Spinal cord (tissue), 10 donors: ENCODE data around the gene SV2C. TPM values are rescaled to one million over a fixed set of nuclear protein-coding genes. Genes with fewer than 3 reads are reported as not detected.

ENCODE experiments used
- DNase-seq, 6 donors: peaks; one replicate each; pipeline versions ENCODE4 v3.0.0 to v3.0.0-alpha.2; 2013 to 2015; ENCODE audit warnings: low spot score in 6 of 6, low read depth in 4 of 6
- H3K27ac ChIP-seq: one replicate; pipeline ENCODE4 v1.5.1; 2013; ENCODE audit warnings: low read depth, low read length, control low read depth
- H3K27me3 ChIP-seq: one replicate; pipeline ENCODE4 v1.6.1; 2013; ENCODE audit warnings: low read length; ENCODE audit not compliant: control insufficient read depth, insufficient read depth
- H3K36me3 ChIP-seq: one replicate; pipeline ENCODE4 v1.6.1; 2013; ENCODE audit warnings: low read length; ENCODE audit not compliant: control insufficient read depth, insufficient read depth
- H3K4me1 ChIP-seq: one replicate; pipeline ENCODE4 v1.6.1; 2013; ENCODE audit warnings: low read length; ENCODE audit not compliant: control insufficient read depth, insufficient read depth
- H3K4me3 ChIP-seq: one replicate; pipeline ENCODE4 v1.5.1; 2013; ENCODE audit warnings: low read depth, low read length, control low read depth
- H3K9me3 ChIP-seq: one replicate; pipeline ENCODE4 v1.6.1; 2013; ENCODE audit warnings: low read length; ENCODE audit not compliant: control insufficient read depth, insufficient read depth
- WGBS: methylation state at CpG from one replicate; pipeline ENCODE4 v1.1.5; 2013; ENCODE audit warnings: missing lambda C conversion rate; ENCODE audit not compliant: insufficient coverage; 5-methylcytosine and 5-hydroxymethylcytosine counted together
- polyA plus RNA-seq, 2 donors: library from polyadenylated mRNA; unstranded; fragments of 120-200 nt; gene quantifications; one replicate each; pipeline ENCODE4 v1.2.1, GENCODE V29; 2013; ENCODE audit not compliant: insufficient read length in 2 of 2
- total RNA-seq, 2 donors: library from RNA; depleted of rRNA in 1 of 2; stranded (reverse); fragments of 120-200 nt in 1 of 2; fragments of >200 nt in 1 of 2; gene quantifications; one replicate each; pipeline versions ENCODE4 v1.2.3 to v1.2.4, GENCODE V29; 2013 to 2014
- donor health status: healthy.

The SV2C gene
- total and polyA plus RNA-seq, 4 donors: 16.2 to 66.7 (median 40.2) TPM

DNA sequence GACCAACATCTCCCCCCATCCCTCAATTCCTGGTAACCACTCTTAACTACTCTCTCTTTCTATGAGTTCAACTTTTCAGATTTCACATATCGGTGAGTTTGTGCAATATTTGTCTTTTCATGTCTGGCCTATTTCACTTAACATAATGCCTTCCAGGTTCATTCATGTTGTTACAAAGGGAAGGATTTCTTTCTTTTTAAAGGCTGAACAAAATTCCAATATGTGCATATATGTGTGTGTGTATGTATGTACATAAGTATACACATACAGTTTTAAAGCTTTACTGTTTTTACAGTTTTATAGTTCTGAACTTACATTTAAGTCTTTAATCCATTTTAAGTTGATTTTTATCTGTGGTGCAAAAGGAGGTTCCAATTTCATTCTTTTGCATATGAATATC lies 130.7 kb downstream of the SV2C start:
- peaks cover 2% of the 10 kb centered on the region for H3K4me1 ChIP-seq
- no peak overlapping the region for H3K4me3 ChIP-seq
- no peaks in the 10 kb centered on the region for H3K36me3 ChIP-seq
- WGBS: no CpG with 5 or more reads among the region's 1 CpG
- no peak overlapping the region for H3K27ac ChIP-seq
- no peak for DNase-seq
- H3K9me3 ChIP-seq: no peaks in the 10 kb centered on the region
- H3K27me3 ChIP-seq: no peaks in the 10 kb centered on the region

DNA sequence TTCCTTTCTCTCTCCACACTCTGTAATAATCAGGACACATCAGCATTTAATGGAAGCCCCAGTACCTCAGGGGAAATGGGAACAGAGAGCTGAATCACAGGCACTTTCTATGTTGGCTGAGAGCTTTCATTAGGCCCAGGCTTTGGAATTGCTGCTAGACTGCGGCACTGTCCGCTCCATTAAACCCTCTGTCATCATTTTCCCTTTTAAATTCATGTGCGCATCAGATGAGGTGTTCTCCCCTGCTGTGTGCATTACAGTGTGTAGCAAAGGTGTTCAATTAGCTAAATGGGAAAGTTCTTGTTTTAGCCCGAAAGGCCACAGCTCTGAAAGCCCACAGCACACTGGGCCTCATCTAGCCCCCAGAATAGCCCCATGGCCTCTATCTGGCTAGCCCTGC lies 133.6 kb downstream of the SV2C start:
- DNase-seq: peak in 1 of 6 donors; percentile 88
- no peaks in the 10 kb centered on the region for H3K27me3 ChIP-seq
- peaks cover 2% of the 10 kb centered on the region for H3K4me1 ChIP-seq
- no peaks in the 10 kb centered on the region for H3K9me3 ChIP-seq
- 100% methylated on average over 1 of the region's 4 CpGs for WGBS
- H3K27ac ChIP-seq: no peak overlapping the region
- H3K36me3 ChIP-seq: no peaks in the 10 kb centered on the region
- no peak overlapping the region for H3K4me3 ChIP-seq

GRCh38 chr5:76219636-76220035 lies 136.5 kb downstream of the SV2C start:
- no peaks in the 10 kb centered on the region for H3K36me3 ChIP-seq
- 89% methylated on average over 1 of the region's 4 CpGs for WGBS
- H3K27ac ChIP-seq: no peak overlapping the region
- peaks cover 2% of the 10 kb centered on the region for H3K4me1 ChIP-seq
- H3K27me3 ChIP-seq: no peaks in the 10 kb centered on the region
- no peaks in the 10 kb centered on the region for H3K9me3 ChIP-seq
- no peak overlapping the region for H3K4me3 ChIP-seq
- no peak for DNase-seq

- WGBS: 79% methylated on average over 4 of the region's 4 CpGs
- no peaks in the 10 kb centered on the region for H3K27me3 ChIP-seq
- H3K9me3 ChIP-seq: no peaks in the 10 kb centered on the region
- H3K36me3 ChIP-seq: no peaks in the 10 kb centered on the region
- no peak overlapping the region for H3K27ac ChIP-seq
- no peak for DNase-seq
- no peak overlapping the region for H3K4me3 ChIP-seq
- peaks cover 2% of the 10 kb centered on the region for H3K4me1 ChIP-seq
Observed at GRCh38 chr5:76221311-76221710, 138.1 kb downstream of the SV2C start.

DNA sequence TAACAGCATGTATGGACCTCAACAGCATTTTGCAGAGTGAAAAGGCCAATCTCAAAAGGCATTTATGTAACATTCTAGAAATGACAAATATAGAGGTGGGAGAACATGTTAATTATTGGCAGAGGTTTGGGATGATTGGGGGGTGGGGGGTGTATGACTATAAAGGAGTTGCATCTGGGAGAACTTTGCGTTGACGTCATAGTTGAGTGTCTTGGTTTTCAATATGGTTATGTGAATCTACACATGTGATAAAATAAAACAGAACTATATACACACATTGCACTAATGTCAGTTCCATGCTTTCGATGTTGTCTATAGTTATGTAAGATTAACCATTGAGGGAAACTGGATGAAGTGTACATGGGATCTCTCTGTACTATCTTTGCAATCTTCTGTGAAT lies 139.1 kb downstream of the SV2C start:
- H3K27me3 ChIP-seq: no peaks in the 10 kb centered on the region
- H3K4me1 ChIP-seq: no peaks in the 10 kb centered on the region
- H3K27ac ChIP-seq: no peak overlapping the region
- no CpG with 5 or more reads among the region's 3 CpGs for WGBS
- no peaks in the 10 kb centered on the region for H3K36me3 ChIP-seq
- DNase-seq: no peak
- no peak overlapping the region for H3K4me3 ChIP-seq
- no peaks in the 10 kb centered on the region for H3K9me3 ChIP-seq

DNA sequence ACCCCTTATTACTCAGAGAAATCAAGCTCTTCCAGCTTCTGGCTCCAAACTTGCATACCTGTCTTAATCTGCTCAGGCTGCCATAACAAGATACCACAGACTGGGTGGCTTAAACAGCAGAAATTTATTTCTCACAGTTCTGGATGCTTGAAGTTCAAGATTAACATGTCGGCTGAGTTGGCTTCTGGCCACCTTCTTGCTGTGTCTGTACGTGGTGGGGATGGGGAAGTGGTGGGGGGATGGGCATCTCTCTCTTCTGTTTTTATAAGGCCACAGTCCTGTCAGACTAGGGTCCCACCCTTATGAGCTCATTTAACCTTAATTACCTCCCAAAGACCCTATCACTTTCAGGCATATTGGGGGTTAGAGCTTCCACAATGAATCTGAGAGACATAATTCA lies 140.5 kb downstream of the SV2C start:
- Histone ChIP-seq H3K27ac (no peak overlapping the region), H3K4me1 (no peaks in the 10 kb centered on the region), H3K4me3 (no peak overlapping the region), H3K36me3 (no peaks in the 10 kb centered on the region), H3K27me3 (no peaks in the 10 kb centered on the region), H3K9me3 (no peaks in the 10 kb centered on the region)
- no peak for DNase-seq
- WGBS: no CpG with 5 or more reads among the region's 2 CpGs

DNA sequence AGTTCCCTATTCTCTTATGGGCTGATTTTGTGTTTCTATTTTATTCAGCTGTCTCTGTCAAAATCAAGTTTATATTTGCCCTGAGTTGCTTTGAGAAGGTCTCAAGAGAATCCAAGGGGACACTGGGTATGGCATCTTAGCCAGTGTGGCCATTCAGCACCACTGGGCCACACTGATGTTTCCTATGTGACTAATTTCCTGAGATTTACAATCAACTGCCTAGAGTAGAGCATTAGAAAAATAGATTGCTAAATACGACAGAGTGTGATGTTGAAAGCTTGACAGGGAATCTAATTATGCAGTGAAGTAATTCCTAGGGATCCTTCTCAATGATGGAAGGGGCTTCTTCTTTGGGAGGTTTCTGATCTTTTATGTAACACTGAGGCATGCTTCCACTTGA lies 141.7 kb downstream of the SV2C start:
- H3K27ac ChIP-seq: no peak overlapping the region
- no peaks in the 10 kb centered on the region for H3K36me3 ChIP-seq
- no peaks in the 10 kb centered on the region for H3K27me3 ChIP-seq
- H3K4me3 ChIP-seq: no peak overlapping the region
- 58% methylated on average over 1 of the region's 1 CpG for WGBS
- DNase-seq: peak in 1 of 6 donors; percentile 34
- no peaks in the 10 kb centered on the region for H3K4me1 ChIP-seq
- H3K9me3 ChIP-seq: no peaks in the 10 kb centered on the region

GRCh38 chr5:76225336-76225735 lies 142.2 kb downstream of the SV2C start:
- Histone ChIP-seq H3K4me3 (no peak overlapping the region), H3K27me3 (no peaks in the 10 kb centered on the region), H3K36me3 (no peaks in the 10 kb centered on the region), H3K27ac (no peak overlapping the region), H3K4me1 (no peaks in the 10 kb centered on the region), H3K9me3 (no peaks in the 10 kb centered on the region)
- DNase-seq: no peak
- WGBS: 93% methylated on average over 2 of the region's 2 CpGs

- Histone ChIP-seq H3K9me3 (no peaks in the 10 kb centered on the region), H3K36me3 (no peaks in the 10 kb centered on the region), H3K4me3 (no peak overlapping the region), H3K4me1 (no peaks in the 10 kb centered on the region), H3K27me3 (no peaks in the 10 kb centered on the region), H3K27ac (no peak overlapping the region)
- WGBS: no CpG with 5 or more reads among the region's 3 CpGs
- DNase-seq: no peak
Observed at GRCh38 chr5:76229900-76230299, 146.7 kb downstream of the SV2C start.

- H3K36me3 ChIP-seq: no peaks in the 10 kb centered on the region
- no CpG with 5 or more reads among the region's 2 CpGs for WGBS
Observed at GRCh38 chr5:76230711-76231285, 147.6 kb downstream of the SV2C start.

More at GRCh38 chr5:76230711-76231285, 147.6 kb downstream of the SV2C start:
- H3K4me1 ChIP-seq: no peaks in the 10 kb centered on the region
- no peak overlapping the region for H3K4me3 ChIP-seq
- H3K27ac ChIP-seq: no peak overlapping the region
- H3K9me3 ChIP-seq: no peaks in the 10 kb centered on the region
- H3K27me3 ChIP-seq: no peaks in the 10 kb centered on the region
- no peak for DNase-seq
